ENCODE measurements around the gene ASB2. TPM values are rescaled to one million over a fixed set of nuclear protein-coding genes. Genes with fewer than 3 reads are reported as not detected.

Gene ASB2
- total and polyA plus RNA-seq, 2 of the 4 experiments (the other 2 are of a cell fraction), result 0.54 to 0.77 TPM

GRCh38 chr14:93895023-93895604, 81.3 kb downstream of the ASB2 start:
- no peak overlapping the region for H2AK9ac ChIP-seq (replicated peaks; ENCODE audit: low read depth, low read length, poor library complexity)
- TF ChIP-seq NFE2L2 (IDR thresholded peaks at IDR 0.05; ENCODE audit: low read depth, low read length), result no peak
- no peak for TF ChIP-seq USF2 (IDR thresholded peaks at IDR 0.05; ENCODE audit: low read depth, low read length)
- TF ChIP-seq MAZ (IDR thresholded peaks at IDR 0.05; ENCODE audit: borderline replicate concordance, low read depth, low read length), result no peak
- TF ChIP-seq CHD1 (IDR thresholded peaks at IDR 0.05; ENCODE audit: low read depth, low read length), result no peak
- no peak for TF ChIP-seq RFX5 (IDR thresholded peaks at IDR 0.05; ENCODE audit: low read depth, low read length)
- TF ChIP-seq MXI1 (IDR thresholded peaks at IDR 0.05; ENCODE audit: borderline replicate concordance, low read depth, low read length), result no peak
- no peak for TF ChIP-seq BHLHE40 (IDR thresholded peaks at IDR 0.05; ENCODE audit: low read depth, low read length)
- no peak for TF ChIP-seq RAD21 (IDR thresholded peaks at IDR 0.05; ENCODE audit: low read length)
- TF ChIP-seq FOS (IDR thresholded peaks at IDR 0.05; ENCODE audit: low read depth, low read length), result no peak
- no peak for TF ChIP-seq CTCF (conservative IDR thresholded peaks at IDR 0.05; ENCODE audit: low read depth, low read length)
- no peak for TF ChIP-seq ELK1 (IDR thresholded peaks at IDR 0.05; ENCODE audit: borderline replicate concordance, low read depth, low read length)
- TF ChIP-seq CEBPB (IDR thresholded peaks at IDR 0.05; ENCODE audit: low read depth, low read length), result no peak
- no peak for TF ChIP-seq RCOR1 (IDR thresholded peaks at IDR 0.05; ENCODE audit: insufficient replicate concordance, low read length)
- TF ChIP-seq POLR2A (IDR thresholded peaks at IDR 0.05; ENCODE audit: low read depth, low read length), result no peak
- TF ChIP-seq SMC3 (IDR thresholded peaks at IDR 0.05; ENCODE audit: low read depth, low read length), result no peak
- TF ChIP-seq MAFK (IDR thresholded peaks at IDR 0.05; ENCODE audit: low read depth, low read length), result no peak
- H3K4me2 ChIP-seq (ENCODE audit: low read depth, low read length), result no peak overlapping the region
- no peaks in the 10 kb centered on the region for H3K4me1 ChIP-seq (ENCODE audit: control insufficient read depth, insufficient read depth, low read length)
- no peak overlapping the region for H3K56ac ChIP-seq (ENCODE audit: extremely low read depth, insufficient read depth, low read length)
- no peak overlapping the region for H2AK5ac ChIP-seq (ENCODE audit: low read depth, low read length)
- no peak overlapping the region for H3K23ac ChIP-seq (ENCODE audit: low read depth, low read length)
- ChIA-PET CTCF (no interaction called here), POLR2A (ENCODE audit: unreplicated experiment) (no interaction called here)
- H4K8ac ChIP-seq (ENCODE audit: low read depth in 2 of 2, low read length in 2 of 2), result no peak overlapping the region
- H3K14ac ChIP-seq (replicated peaks; ENCODE audit: low read depth, low read length), result no peak overlapping the region
- H3K79me1 ChIP-seq (ENCODE audit: low read depth in 1 of 2, low read length in 2 of 2), result no peaks in the 10 kb centered on the region
- H2AFZ ChIP-seq (replicated peaks; ENCODE audit: low read length, poor library complexity), result no peak overlapping the region
- H3K36me3 ChIP-seq (ENCODE audit: control insufficient read depth, insufficient read depth, low read length), result no peaks in the 10 kb centered on the region
- H4K5ac ChIP-seq (ENCODE audit: low read depth, low read length), result no peak overlapping the region
- no peak overlapping the region for H3K9ac ChIP-seq (ENCODE audit: low read depth, low read length)
- no peak overlapping the region for H3K4me3 ChIP-seq (ENCODE audit: insufficient read depth, low read depth, low read length)
- dilution Hi-C loops (cut with HindIII; ENCODE audit: low sequenced_read_pairs, unreplicated experiment), result no loop called here
- no peaks in the 10 kb centered on the region for H3K9me1 ChIP-seq (ENCODE audit: insufficient read depth, low read length)
- H3K4ac ChIP-seq (ENCODE audit: low read depth, low read length), result no peak overlapping the region
- no peak overlapping the region for H2BK15ac ChIP-seq (ENCODE audit: low read depth, low read length)
- 73% methylated on average over 5 of the region's 9 CpGs; no CpG with 5 or more reads in 1 of the 2 experiments for WGBS, 2 experiments (ENCODE audit: extremely low coverage in 2 of 2, insufficient read length in 1 of 2)
- BruUV-seq (replicated peaks), result no TSS peak
- in situ Hi-C loops (cut with MboI; ENCODE audit: low sequenced_read_pairs), result no loop called here
- no peak overlapping the region for H2BK20ac ChIP-seq (ENCODE audit: low read depth, low read length)
- no peak for DNase-seq
- no peak overlapping the region for H3K18ac ChIP-seq (ENCODE audit: low read depth, low read length)
- no peak overlapping the region for H2BK120ac ChIP-seq (ENCODE audit: low read depth, low read length)
- no peaks in the 10 kb centered on the region for H4K20me1 ChIP-seq (ENCODE audit: insufficient read depth, low read length)
- no peak for ATAC-seq (ENCODE audit: low read depth)
- H2BK5ac ChIP-seq (ENCODE audit: low read depth, low read length, poor library complexity, severe bottlenecking), result no peak overlapping the region
- H3K27me3 ChIP-seq (ENCODE audit: control insufficient read depth, insufficient read depth, low read length), result peaks cover 10% of the 10 kb centered on the region; the same call in 1 of the 2 replicates
- H3K27ac ChIP-seq (ENCODE audit: insufficient read depth, low read length), result no peak overlapping the region
- intact Hi-C loops (cut with micrococcal nuclease), result no loop called here
- H3K9me3 ChIP-seq (ENCODE audit: control insufficient read depth, insufficient read depth, low read length), result no peaks in the 10 kb centered on the region
- no peak overlapping the region for H4K91ac ChIP-seq (ENCODE audit: insufficient read depth, low read depth, low read length)

All from IMR-90 (cell line).